ENCODE measurements around the gene TRIOBP. TPM values are rescaled to one million over a fixed set of nuclear protein-coding genes. Genes with fewer than 3 reads are reported as not detected.

TRIOBP gene
- total RNA-seq, 1 experiment from 2014 or later = 38.4 TPM

DNA sequence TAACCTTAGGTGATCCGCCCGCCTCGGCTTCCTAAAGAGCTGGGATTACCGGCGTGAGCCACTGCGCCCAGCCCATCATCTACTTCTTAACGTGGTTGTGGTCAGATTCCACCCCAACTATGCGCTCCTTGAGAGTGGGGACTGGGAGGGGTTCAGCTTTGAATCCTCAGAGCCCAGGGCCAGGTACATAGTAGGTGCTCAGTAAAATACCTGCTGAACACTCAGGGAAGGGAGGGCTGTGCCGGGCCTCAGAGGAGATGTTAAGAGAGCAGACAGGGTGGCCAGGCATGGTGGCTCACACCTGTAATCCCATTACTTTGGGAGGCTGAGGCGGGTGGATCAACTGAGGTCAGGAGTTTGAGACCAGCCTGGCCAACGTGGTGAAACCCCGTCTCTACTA, 22.6 kb upstream of the TRIOBP start:
- no peaks in the 10 kb centered on the region for H3K9me3 Mint-ChIP-seq (ENCODE audit: unreplicated experiment)
- peaks cover 7% of the 10 kb centered on the region for H3K4me1 Mint-ChIP-seq (ENCODE audit: low read depth, unreplicated experiment)
- Histone ChIP-seq H3K27me3 (replicated peaks; ENCODE audit: control insufficient read depth, insufficient read depth, low read length) (no peaks in the 10 kb centered on the region), H3K4me3 (ENCODE audit: low read depth, low read length) (no peak overlapping the region), H3K9me3 (no peaks in the 10 kb centered on the region), H3K36me3 (ENCODE audit: control insufficient read depth, insufficient read depth, low read length) (no peaks in the 10 kb centered on the region), H3K4me1 (peaks cover 9% of the 10 kb centered on the region; the same call in 1 of the 2 replicates)
- H3K27ac Mint-ChIP-seq (ENCODE audit: unreplicated experiment) = no peak overlapping the region
- ChIA-PET POLR2A (no interaction called here), CTCF (no interaction called here)
- no TSS peak for BruUV-seq (replicated peaks)
- intact Hi-C loops (cut with micrococcal nuclease; ENCODE audit: unreplicated experiment) = no loop called here
- TF ChIP-seq, protein P1, sequence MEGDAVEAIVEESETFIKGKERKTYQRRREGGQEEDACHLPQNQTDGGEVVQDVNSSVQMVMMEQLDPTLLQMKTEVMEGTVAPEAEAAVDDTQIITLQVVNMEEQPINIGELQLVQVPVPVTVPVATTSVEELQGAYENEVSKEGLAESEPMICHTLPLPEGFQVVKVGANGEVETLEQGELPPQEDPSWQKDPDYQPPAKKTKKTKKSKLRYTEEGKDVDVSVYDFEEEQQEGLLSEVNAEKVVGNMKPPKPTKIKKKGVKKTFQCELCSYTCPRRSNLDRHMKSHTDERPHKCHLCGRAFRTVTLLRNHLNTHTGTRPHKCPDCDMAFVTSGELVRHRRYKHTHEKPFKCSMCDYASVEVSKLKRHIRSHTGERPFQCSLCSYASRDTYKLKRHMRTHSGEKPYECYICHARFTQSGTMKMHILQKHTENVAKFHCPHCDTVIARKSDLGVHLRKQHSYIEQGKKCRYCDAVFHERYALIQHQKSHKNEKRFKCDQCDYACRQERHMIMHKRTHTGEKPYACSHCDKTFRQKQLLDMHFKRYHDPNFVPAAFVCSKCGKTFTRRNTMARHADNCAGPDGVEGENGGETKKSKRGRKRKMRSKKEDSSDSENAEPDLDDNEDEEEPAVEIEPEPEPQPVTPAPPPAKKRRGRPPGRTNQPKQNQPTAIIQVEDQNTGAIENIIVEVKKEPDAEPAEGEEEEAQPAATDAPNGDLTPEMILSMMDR (IDR thresholded peaks at IDR 0.05; ENCODE audit: insufficient read depth in 1 of 2, low read depth in 1 of 2, low read length in 1 of 2, severe bottlenecking in 1 of 2, unreplicated experiment in 1 of 2) = no peak
- peaks cover 6% of the 10 kb centered on the region for H3K36me3 Mint-ChIP-seq (ENCODE audit: insufficient read depth, unreplicated experiment)
- H3K27me3 Mint-ChIP-seq (ENCODE audit: insufficient read depth, unreplicated experiment) = no peaks in the 10 kb centered on the region
- H3K4me3 Mint-ChIP-seq (ENCODE audit: unreplicated experiment) = no peak overlapping the region
- DNase-seq = no peak

DNA sequence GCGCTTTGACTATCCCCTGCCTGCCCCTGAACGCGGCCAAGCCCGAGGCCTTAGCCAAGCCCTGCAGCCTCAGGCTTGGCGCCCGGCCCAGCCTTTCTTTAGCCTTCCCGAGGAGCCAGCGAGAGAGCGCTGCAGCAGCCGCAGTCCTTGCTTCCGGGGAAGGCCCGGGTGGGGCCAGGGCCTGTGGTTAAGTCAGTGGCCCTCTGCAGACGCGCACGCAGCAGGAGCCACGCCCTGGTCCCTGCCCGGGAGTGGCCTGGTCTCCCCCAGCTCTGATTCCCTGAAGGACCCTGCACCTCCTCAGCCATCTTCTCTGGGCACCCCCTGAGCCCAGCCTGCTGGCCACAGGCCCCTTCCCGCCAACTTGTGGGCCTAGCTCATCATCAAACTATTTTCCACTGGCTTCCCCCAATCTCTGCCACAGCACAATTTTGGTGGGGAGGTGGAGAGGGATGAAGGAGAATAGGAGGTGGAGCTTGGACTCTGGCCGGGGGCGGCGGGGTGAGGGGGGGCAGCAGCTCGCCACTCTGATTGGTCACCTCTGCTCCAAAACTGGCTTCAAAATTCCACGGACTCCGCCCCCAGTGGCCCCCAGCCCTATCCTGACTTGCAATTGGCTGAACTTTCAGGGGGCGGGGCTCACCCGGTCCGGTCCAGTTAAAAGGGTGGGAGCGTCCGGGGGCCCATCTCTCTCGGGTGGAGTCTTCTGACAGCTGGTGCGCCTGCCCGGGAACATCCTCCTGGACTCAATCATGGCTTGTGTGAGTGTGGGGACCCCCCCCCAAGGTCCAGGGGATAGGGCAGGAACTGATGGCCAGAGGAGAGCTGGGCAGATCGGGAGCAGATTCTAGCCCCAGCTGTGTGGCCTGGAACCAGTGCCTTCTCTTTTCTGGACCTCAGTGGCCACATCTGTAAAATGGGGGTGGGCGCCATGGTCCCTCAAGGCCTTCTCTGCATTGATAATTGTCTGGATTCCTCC, 21.6 kb upstream of the TRIOBP start, which contains the start of gene LGALS1:
TSS of gene LGALS1 (plus strand) at position 686 of the 979 bp plus-strand sequence. CDS start at position 753, 67 bp downstream.
- H3K27me3 Mint-ChIP-seq (ENCODE audit: insufficient read depth, unreplicated experiment) = no peaks in the 10 kb centered on the region
- TF ChIP-seq, protein P1 (IDR thresholded peaks at IDR 0.05; ENCODE audit: insufficient read depth in 1 of 2, low read depth in 1 of 2, low read length in 1 of 2, severe bottlenecking in 1 of 2, unreplicated experiment in 1 of 2) = no peak
- POLR2A ChIA-PET = interaction anchor here (0.5 to 0.6 kb wide), 2 partner anchors 98 to 150 kb away, joined by 3 to 9 read pairs; no protein-coding TSS in a partner anchor
- H3K27ac Mint-ChIP-seq (ENCODE audit: unreplicated experiment) = peak within 1 kb of the TSS; percentile 65
- H3K4me1 Mint-ChIP-seq (ENCODE audit: low read depth, unreplicated experiment) = peaks cover 7% of the 10 kb centered on the region
- H3K4me1 ChIP-seq = peaks cover 9% of the 10 kb centered on the region; the same call in 1 of the 2 replicates
- CTCF ChIA-PET = interaction anchor here (0.6 kb wide), 2 partner anchors 22 to 291 kb away, joined by 3 read pairs; no protein-coding TSS in a partner anchor
- no TSS peak for BruUV-seq (replicated peaks)
- H3K4me3 Mint-ChIP-seq (ENCODE audit: unreplicated experiment) = peak within 1 kb of the TSS; percentile 79
- H3K36me3 ChIP-seq (ENCODE audit: control insufficient read depth, insufficient read depth, low read length) = no peaks in the 10 kb centered on the region
- peak in 1 of 2 experiments; percentile 31 for DNase-seq
- peaks cover 6% of the 10 kb centered on the region for H3K36me3 Mint-ChIP-seq (ENCODE audit: insufficient read depth, unreplicated experiment)
- no peaks in the 10 kb centered on the region for H3K9me3 Mint-ChIP-seq (ENCODE audit: unreplicated experiment)
- intact Hi-C loops (cut with micrococcal nuclease; ENCODE audit: unreplicated experiment) = no loop called here
- H3K4me3 ChIP-seq (ENCODE audit: low read depth, low read length) = peak within 1 kb of the TSS; percentile 53; the same call in 1 of the 2 replicates
- H3K27me3 ChIP-seq (replicated peaks; ENCODE audit: control insufficient read depth, insufficient read depth, low read length) = no peaks in the 10 kb centered on the region
- no peaks in the 10 kb centered on the region for H3K9me3 ChIP-seq

DNA sequence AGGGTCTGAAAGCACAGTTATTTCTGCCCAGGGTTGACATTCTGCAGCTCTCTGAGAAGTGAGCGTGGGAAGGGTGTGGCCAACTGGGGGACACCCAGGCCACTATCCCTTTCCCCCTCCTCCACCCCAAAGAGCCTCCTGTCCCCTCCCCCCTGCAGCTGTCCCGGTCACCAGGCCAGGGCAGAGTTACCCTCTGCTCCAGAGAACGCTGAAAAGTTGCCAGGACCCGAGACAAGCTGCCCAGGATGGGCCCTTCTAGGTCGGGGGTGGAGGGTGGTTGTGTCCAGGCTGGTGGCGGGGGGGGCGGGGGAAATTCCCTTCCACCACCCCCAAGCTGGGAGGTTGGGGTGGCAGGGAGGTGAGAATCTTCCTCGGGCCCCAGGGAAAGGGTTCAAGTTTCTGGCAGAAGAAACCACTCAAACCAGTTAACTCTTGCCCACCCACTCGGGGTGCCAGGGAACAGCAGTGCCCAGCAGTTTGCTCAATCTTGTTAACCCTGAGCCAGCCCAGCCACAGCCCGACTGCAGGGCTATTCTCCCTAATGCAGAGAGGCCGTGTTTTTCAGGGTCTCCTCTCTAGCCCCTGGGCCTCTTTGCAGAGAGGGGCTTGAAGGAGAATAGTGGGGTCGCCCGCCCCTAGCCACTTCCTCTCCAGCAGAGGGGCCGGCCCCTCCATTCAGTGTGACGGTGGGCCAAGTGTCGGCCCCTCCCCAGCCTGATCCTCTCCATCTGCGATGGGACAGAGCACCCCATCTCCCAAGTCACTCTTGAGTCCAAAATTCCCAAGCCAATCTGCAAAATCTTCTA, 20.7 kb upstream of the TRIOBP start:
- peak overlapping the region; percentile 53 for H3K4me3 ChIP-seq (ENCODE audit: low read depth, low read length)
- H3K4me1 ChIP-seq = peaks cover 9% of the 10 kb centered on the region; the same call in 1 of the 2 replicates
- no peaks in the 10 kb centered on the region for H3K36me3 ChIP-seq (ENCODE audit: control insufficient read depth, insufficient read depth, low read length)
- H3K27me3 ChIP-seq (replicated peaks; ENCODE audit: control insufficient read depth, insufficient read depth, low read length) = no peaks in the 10 kb centered on the region
- no peak for DNase-seq
- CTCF ChIA-PET = interaction anchor here (0.6 kb wide), 1 partner anchor 23 kb away, joined by 3 read pairs; no protein-coding TSS in a partner anchor
- Mint-ChIP-seq H3K4me3 (ENCODE audit: unreplicated experiment) (peak overlapping the region; percentile 79), H3K27me3 (ENCODE audit: insufficient read depth, unreplicated experiment) (no peaks in the 10 kb centered on the region), H3K9me3 (ENCODE audit: unreplicated experiment) (no peaks in the 10 kb centered on the region), H3K4me1 (ENCODE audit: low read depth, unreplicated experiment) (peaks cover 7% of the 10 kb centered on the region), H3K27ac (ENCODE audit: unreplicated experiment) (peak overlapping the region; percentile 65), H3K36me3 (ENCODE audit: insufficient read depth, unreplicated experiment) (peaks cover 6% of the 10 kb centered on the region)
- no peaks in the 10 kb centered on the region for H3K9me3 ChIP-seq
- POLR2A ChIA-PET = interaction anchor here (0.5 kb wide), 2 partner anchors 150 to 1644 kb away, joined by 5 to 9 read pairs; no protein-coding TSS in a partner anchor
- TF ChIP-seq, protein P1 (IDR thresholded peaks at IDR 0.05; ENCODE audit: insufficient read depth in 1 of 2, low read depth in 1 of 2, low read length in 1 of 2, severe bottlenecking in 1 of 2, unreplicated experiment in 1 of 2) = no peak
- intact Hi-C loops (cut with micrococcal nuclease; ENCODE audit: unreplicated experiment) = loop anchor here (2.0 kb wide), 1 partner anchor 17 kb away; the partner anchor contains the start of gene PDXP
- BruUV-seq (replicated peaks) = no TSS peak

Measured in Caco-2 (cell line).